K562 (cell line): ENCODE measurements around the gene LAGE3.

Experiments
- ZFP1 ChIP-seq: fragments of 450-650 bp; formaldehyde crosslinking; IDR thresholded peaks from 2 replicates; pipeline ENCODE4 v1.4.0; 2020; ENCODE audit warnings: mild to moderate bottlenecking, mixed read lengths
- ZNF24 ChIP-seq: fragments of 450-650 bp; IDR thresholded peaks from 2 replicates; pipeline ENCODE4 v1.6.1; 2016
- ZNF384 ChIP-seq: IDR thresholded peaks from 2 replicates; pipeline ENCODE4 v1.6.1; 2012; ENCODE audit warnings: low read depth, low read length, improper control_type of control experiment

GRCh38 chrX:154469114-154469513 is 10.0 kb downstream of the LAGE3 start:
- TF ChIP-seq ZNF24 (no peak), ZNF384 (no peak), ZFP1 (no peak)
